Gastroesophageal sphincter (tissue), 4 donors: ENCODE data around the gene CCNL1. TPM values are rescaled to one million over a fixed set of nuclear protein-coding genes. Genes with fewer than 3 reads are reported as not detected.
"Not testable (repeated sequence)": the region's sequence is repeated elsewhere in the genome, so short reads cannot be mapped to it uniquely, and the experiment has no call there.

Experiments used
- ATAC-seq: fragments of 150-250 bp; one replicate; pipeline ENCODE4 v1.9.1; 2016; ENCODE audit warnings: mild to moderate bottlenecking, moderate library complexity
- H3K27ac ChIP-seq, 4 donors: fragments of 200-600 bp; sonication (generic) in 3 of 4; 1 replicate in 3 of 4; 2 replicates in 1 of 4; pipeline ENCODE4 v1.5.1; 2016 to 2019
- H3K27me3 ChIP-seq: fragments of 200-600 bp; sonication (generic); one replicate; pipeline ENCODE4 v1.5.1; 2019
- H3K36me3 ChIP-seq, 2 donors: fragments of 200-600 bp; sonication (generic); one replicate each; pipeline ENCODE4 v1.5.1; 2019; ENCODE audit warnings: control low read depth in 1 of 2
- H3K4me1 ChIP-seq, 3 donors: fragments of 200-600 bp; sonication (generic); 1 replicate in 2 of 3; 2 replicates in 1 of 3; pipeline ENCODE4 v1.5.1; 2016 to 2019; ENCODE audit warnings: control low read depth in 2 of 3
- H3K4me3 ChIP-seq, 2 donors: fragments of 200-600 bp; sonication (generic); one replicate each; pipeline ENCODE4 v1.5.1; 2019; ENCODE audit warnings: mild to moderate bottlenecking in 1 of 2, moderate library complexity in 1 of 2
- H3K9me3 ChIP-seq, 3 donors: fragments of 200-600 bp; sonication (generic); one replicate each; pipeline ENCODE4 v1.5.1; 2017 to 2019; ENCODE audit warnings: control low read depth in 2 of 3
- CTCF ChIP-seq, 4 experiments: fragments of 200-600 bp in 2 of 4; fragments of 450-650 bp in 2 of 4; sonication (generic) in 1 of 4; IDR thresholded peaks; one replicate each; pipeline ENCODE4 v1.5.1; 2017 to 2019; ENCODE audit warnings: antibody characterized with exemption in 4 of 4, mild to moderate bottlenecking in 2 of 4, moderate library complexity in 2 of 4
- EP300 ChIP-seq: sonication (generic); formaldehyde crosslinking; IDR thresholded peaks from one replicate; pipeline ENCODE4 v1.6.1; 2017; ENCODE audit warnings: antibody characterized with exemption, mild to moderate bottlenecking
- POLR2A ChIP-seq, 2 donors: fragments of 450-650 bp; IDR thresholded peaks; one replicate each; pipeline ENCODE4 v1.6.1; 2017; ENCODE audit warnings: antibody characterized with exemption in 2 of 2, mild to moderate bottlenecking in 2 of 2, moderate library complexity in 1 of 2
- POLR2AphosphoS5 ChIP-seq: sonication (generic); formaldehyde crosslinking; IDR thresholded peaks from one replicate; pipeline ENCODE4 v1.6.1; 2017; ENCODE audit warnings: antibody characterized with exemption
- WGBS, 2 donors: methylation state at CpG; one replicate each; pipeline ENCODE4 v1.1.5; 2018; ENCODE audit warnings: low coverage in 1 of 2; 5-methylcytosine and 5-hydroxymethylcytosine counted together
- total RNA-seq, 4 donors: library from RNA; depleted of rRNA; stranded (reverse); fragments of >200 nt; gene quantifications; one replicate each; pipeline ENCODE4 v1.1.0, GENCODE V29; 2016

The CCNL1 gene
- total RNA-seq, 4 donors from 2014 or later: 32.7 to 211 (median 92.6) TPM

- no peaks in the 10 kb centered on the region for H3K27me3 ChIP-seq
- no peaks in the 10 kb centered on the region for H3K9me3 ChIP-seq
- no peak for ATAC-seq
- H3K27ac ChIP-seq: peak overlapping the region in 2 of 4 donors; percentile 94 to 98
- TF ChIP-seq POLR2AphosphoS5 (no peak), POLR2A (IDR thresholded peaks at IDR 0.05) (no peak), CTCF (IDR thresholded peaks at IDR 0.05) (no peak), EP300 (no peak)
- WGBS, 2 donors: 93 to 96% methylated on average over 4 to 9 of the region's 10 CpGs
- no peak overlapping the region for H3K4me3 ChIP-seq
- peaks cover 5 to 30% (median 6%) of the 10 kb centered on the region in 3 donors for H3K4me1 ChIP-seq
- peaks cover 0 to 12% of the 10 kb centered on the region in 2 donors for H3K36me3 ChIP-seq
These were observed 17.0 kb upstream of the CCNL1 start for GRCh38 chr3:157176934-157177333.

GRCh38 chr3:157175691-157176507, 16.0 kb upstream of the CCNL1 start:
- no peak for TF ChIP-seq EP300
- no peak for TF ChIP-seq POLR2AphosphoS5
- TF ChIP-seq CTCF (IDR thresholded peaks at IDR 0.05): no peak
- no peak for TF ChIP-seq POLR2A (IDR thresholded peaks at IDR 0.05)
- Histone ChIP-seq H3K27ac (peak overlapping the region; percentile 93 to 98 (median 96)), H3K4me1 (peaks cover 5 to 30% (median 6%) of the 10 kb centered on the region in 3 donors), H3K9me3 (no peaks in the 10 kb centered on the region), H3K27me3 (no peaks in the 10 kb centered on the region), H3K36me3 (peaks cover 0 to 12% of the 10 kb centered on the region in 2 donors), H3K4me3 (peak overlapping the region; percentile 55 to 71)
- ATAC-seq: no peak
- 0 to 5% methylated on average over 1 to 12 of the region's 12 CpGs for WGBS, 2 donors

GRCh38 chr3:157174649-157175498, 14.9 kb upstream of the CCNL1 start:
- Histone ChIP-seq H3K27me3 (no peaks in the 10 kb centered on the region), H3K4me3 (peak overlapping the region; percentile 55 to 71), H3K4me1 (peaks cover 5 to 30% (median 6%) of the 10 kb centered on the region in 3 donors), H3K36me3 (peaks cover 0 to 12% of the 10 kb centered on the region in 2 donors), H3K27ac (peak overlapping the region; percentile 93 to 98 (median 96)), H3K9me3 (no peaks in the 10 kb centered on the region)
- ATAC-seq: peak; percentile 94
- TF ChIP-seq POLR2A (IDR thresholded peaks at IDR 0.05) (peak; percentile 94 to 97), EP300 (peak; percentile 73), CTCF (IDR thresholded peaks at IDR 0.05) (peak in 1 of 4 experiments; percentile 10), POLR2AphosphoS5 (peak; percentile 100)
- 0 to 1% methylated on average over 8 to 14 of the region's 61 CpGs for WGBS, 2 donors

DNA sequence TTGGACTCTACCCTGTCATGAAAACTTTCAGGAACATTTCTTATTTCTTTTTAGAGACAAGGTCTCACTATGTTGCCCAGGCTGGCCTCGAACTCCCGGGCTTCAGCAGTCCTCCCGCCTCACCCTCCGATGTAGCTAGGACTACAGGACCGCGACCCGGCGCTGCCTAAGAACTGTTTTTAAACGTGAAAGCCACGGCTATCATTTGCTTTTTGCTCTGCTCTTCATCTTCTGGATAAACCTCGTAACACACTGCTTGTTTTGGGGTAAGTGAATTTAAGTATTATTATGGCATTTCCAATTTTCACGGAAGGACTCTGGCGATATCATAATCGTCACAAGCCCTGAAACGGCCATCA, 14.3 kb upstream of the CCNL1 start:
- H3K4me1 ChIP-seq: peaks cover 5 to 30% (median 6%) of the 10 kb centered on the region in 3 donors
- peak overlapping the region; percentile 80 to 98 (median 96) for H3K27ac ChIP-seq
- peaks cover 0 to 10% of the 10 kb centered on the region in 2 donors for H3K36me3 ChIP-seq
- TF ChIP-seq POLR2A (IDR thresholded peaks at IDR 0.05): no peak
- H3K9me3 ChIP-seq: no peaks in the 10 kb centered on the region
- ATAC-seq: peak; percentile 2
- WGBS, 2 donors: 0 to 17% methylated on average over 7 to 12 of the region's 15 CpGs
- H3K27me3 ChIP-seq: no peaks in the 10 kb centered on the region
- H3K4me3 ChIP-seq: peak overlapping the region; percentile 36 to 55

DNA sequence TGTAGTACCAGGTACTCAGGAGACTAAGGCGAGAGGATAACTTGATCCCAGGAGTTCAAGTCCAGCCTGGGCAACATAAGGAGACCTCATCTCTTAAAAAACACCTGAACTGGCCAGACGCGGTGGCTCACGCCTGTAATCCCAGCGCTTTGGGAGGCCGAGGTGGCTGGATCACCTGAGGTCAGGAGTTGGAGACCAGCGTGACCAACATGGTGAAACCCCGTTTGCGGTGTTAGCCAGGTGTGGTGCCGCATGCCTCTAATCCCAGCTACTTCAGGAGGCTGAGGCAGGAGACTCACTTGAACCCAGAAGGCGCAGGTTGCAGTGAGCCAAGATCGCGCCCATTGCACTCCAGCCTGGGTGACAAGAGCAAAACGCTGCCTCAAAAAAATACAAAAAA, 13.4 kb upstream of the CCNL1 start:
- peak overlapping the region in 1 of 4 donors; percentile 94 for H3K27ac ChIP-seq
- ATAC-seq, H3K36me3 ChIP-seq, H3K9me3 ChIP-seq, H3K4me3 ChIP-seq, H3K27me3 ChIP-seq: not testable (repeated sequence)
- H3K4me1 ChIP-seq: peaks cover 5 to 30% (median 6%) of the 10 kb centered on the region in 3 donors
- WGBS, 2 donors: 63 to 94% methylated on average over 2 to 5 of the region's 14 CpGs
